ENCODE data around the gene DCHS1. TPM values are rescaled to one million over a fixed set of nuclear protein-coding genes. Genes with fewer than 3 reads are reported as not detected.

Gene DCHS1
- total RNA-seq, 4 donors from 2014 or later, result 5.5 to 17.7 (median 14.0) TPM

GRCh38 chr11:6619004-6619745 is 36.4 kb downstream of the DCHS1 start, which contains the start of gene TPP1:
Gene TPP1 (minus strand): TSS chr11:6619422. CDS start chr11:6619400, 22 bp downstream.
- Histone ChIP-seq H3K9me3 (no peaks in the 10 kb centered on the region), H3K4me3 (peak within 1 kb of the TSS; percentile 48 to 93 (median 65)), H3K4me1 (peaks cover 4 to 24% (median 17%) of the 10 kb centered on the region in 4 donors), H3K27me3 (no peaks in the 10 kb centered on the region), H3K27ac (peak within 1 kb of the TSS; percentile 88 to 91 (median 91)), H3K36me3 (no peaks in the 10 kb centered on the region)
- TF ChIP-seq POLR2AphosphoS5 (IDR thresholded peaks at IDR 0.05) (peak; percentile 94 to 97 (median 96)), POLR2A (IDR thresholded peaks at IDR 0.05) (peak; percentile 85), EP300 (IDR thresholded peaks at IDR 0.05; ENCODE audit: low read depth) (no peak), CTCF (IDR thresholded peaks at IDR 0.05) (no peak)
- in situ Hi-C loops (cut with MboI; ENCODE audit: low pct_ligation_motif_present in 1 of 4, low pct_unique_long_range_greater_than_20kb in 1 of 4, low sequenced_read_pairs in 3 of 4) (loop anchor here in 1 of 4 donors (5.0 kb wide), 1 partner anchor 63 kb away; the partner anchor contains the start of gene MRPL17), intact Hi-C loops (cut with DNase I; ENCODE audit: low total_unique reads) (no loop called here)
- WGBS, 2 donors (ENCODE audit: low coverage in 1 of 2), result 0% methylated on average over 5 to 16 of the region's 16 CpGs
- DNase-seq, result peak; percentile 95

GRCh38 chr11:6618117-6619003 is 37.2 kb downstream of the DCHS1 start:
- WGBS, 2 donors (ENCODE audit: low coverage in 1 of 2), result 7 to 22% methylated on average over 7 to 15 of the region's 15 CpGs
- peak; percentile 35 to 51 (median 48) for TF ChIP-seq POLR2AphosphoS5 (IDR thresholded peaks at IDR 0.05)
- peak; percentile 40 for TF ChIP-seq POLR2A (IDR thresholded peaks at IDR 0.05)
- TF ChIP-seq CTCF (IDR thresholded peaks at IDR 0.05), result no peak
- Histone ChIP-seq H3K27ac (peak overlapping the region; percentile 88 to 91 (median 91)), H3K4me1 (peaks cover 4 to 30% (median 20%) of the 10 kb centered on the region in 4 donors), H3K4me3 (peak overlapping the region; percentile 48 to 93 (median 65)), H3K27me3 (no peaks in the 10 kb centered on the region), H3K9me3 (no peaks in the 10 kb centered on the region), H3K36me3 (no peaks in the 10 kb centered on the region)
- in situ Hi-C loops (cut with MboI; ENCODE audit: low pct_ligation_motif_present in 1 of 4, low pct_unique_long_range_greater_than_20kb in 1 of 4, low sequenced_read_pairs in 3 of 4), result loop anchor here in 1 of 4 donors (5.0 kb wide), 1 partner anchor 64 kb away; the partner anchor contains the start of gene MRPL17
- intact Hi-C loops (cut with DNase I; ENCODE audit: low total_unique reads), result no loop called here
- DNase-seq, result peak; percentile 49

- Histone ChIP-seq H3K36me3 (no peaks in the 10 kb centered on the region), H3K4me3 (peak overlapping the region in 1 of 4 donors; percentile 93), H3K27ac (peak overlapping the region; percentile 88 to 91 (median 91)), H3K27me3 (no peaks in the 10 kb centered on the region), H3K4me1 (peaks cover 4 to 36% (median 27%) of the 10 kb centered on the region in 4 donors), H3K9me3 (no peaks in the 10 kb centered on the region)
- WGBS, 2 donors (ENCODE audit: low coverage in 1 of 2), result 89% methylated on average over 5 of the region's 5 CpGs; no CpG with 5 or more reads in 1 of the 2 donors
- intact Hi-C loops (cut with DNase I; ENCODE audit: low total_unique reads), result no loop called here
- TF ChIP-seq POLR2AphosphoS5 (IDR thresholded peaks at IDR 0.05), result no peak
- DNase-seq, result no peak
- in situ Hi-C loops (cut with MboI; ENCODE audit: low pct_ligation_motif_present in 1 of 4, low pct_unique_long_range_greater_than_20kb in 1 of 4, low sequenced_read_pairs in 3 of 4), result loop anchor here in 1 of 4 donors (5.0 kb wide), 1 partner anchor 65 kb away; the partner anchor contains the start of gene MRPL17
Observed at GRCh38 chr11:6617315-6617781, 38.3 kb downstream of the DCHS1 start.

GRCh38 chr11:6616596-6617250 is 38.9 kb downstream of the DCHS1 start:
- 90% methylated on average over 14 of the region's 14 CpGs; no CpG with 5 or more reads in 1 of the 2 donors for WGBS, 2 donors (ENCODE audit: low coverage in 1 of 2)
- no peaks in the 10 kb centered on the region for H3K9me3 ChIP-seq
- no peaks in the 10 kb centered on the region for H3K27me3 ChIP-seq
- TF ChIP-seq CTCF (IDR thresholded peaks at IDR 0.05), result no peak
- TF ChIP-seq POLR2AphosphoS5 (IDR thresholded peaks at IDR 0.05), result no peak
- TF ChIP-seq POLR2A (IDR thresholded peaks at IDR 0.05), result no peak
- no peak for TF ChIP-seq EP300 (IDR thresholded peaks at IDR 0.05; ENCODE audit: low read depth)
- intact Hi-C loops (cut with DNase I; ENCODE audit: low total_unique reads), result no loop called here
- in situ Hi-C loops (cut with MboI; ENCODE audit: low pct_ligation_motif_present in 1 of 4, low pct_unique_long_range_greater_than_20kb in 1 of 4, low sequenced_read_pairs in 3 of 4), result loop anchor here in 1 of 4 donors (5.0 kb wide), 1 partner anchor 66 kb away; the partner anchor contains the start of gene MRPL17
- no peak overlapping the region for H3K27ac ChIP-seq
- no peak overlapping the region for H3K4me3 ChIP-seq
- H3K36me3 ChIP-seq, result no peaks in the 10 kb centered on the region
- DNase-seq, result no peak
- peaks cover 4 to 36% (median 27%) of the 10 kb centered on the region in 4 donors for H3K4me1 ChIP-seq
